CD4-positive, alpha-beta memory T cell (primary cell): ENCODE data around the gene SORD. TPM values are rescaled to one million over a fixed set of nuclear protein-coding genes. Genes with fewer than 3 reads are reported as not detected.
"Not testable (repeated sequence)": the region's sequence is repeated elsewhere in the genome, so short reads cannot be mapped to it uniquely, and the experiment has no call there.

Experiments
- CTCF ChIA-PET: fragments of 350-600 bp; sonication (Branson Sonifier 250); formaldehyde crosslinking; loops from one replicate; lab custom pipeline; 2021; ENCODE audit warnings: inconsistent platforms; ENCODE audit not compliant: partially characterized antibody; lab: Charles Lee
- POLR2A ChIA-PET: fragments of 350-600 bp; sonication (Branson Sonifier 250); formaldehyde crosslinking; loops from one replicate; lab custom pipeline; 2021; ENCODE audit not compliant: partially characterized antibody; lab: Charles Lee
- DNase-seq, 5 donors: peaks; one replicate each; pipeline versions ENCODE4 v3.0.0 to v3.0.0-alpha.2; 2020 to 2022; ENCODE audit warnings: mixed read lengths in 1 of 5
- H3K27ac ChIP-seq: one replicate; pipeline ENCODE4 v1.7.0; 2013; ENCODE audit warnings: low read depth, low read length
- H3K27me3 ChIP-seq: 2 replicates; pipeline ENCODE4 v1.7.0; 2013; ENCODE audit warnings: mild to moderate bottlenecking, low read length, moderate library complexity; ENCODE audit not compliant: insufficient read depth
- H3K36me3 ChIP-seq: 2 replicates; pipeline ENCODE4 v1.7.0; 2013; ENCODE audit warnings: mild to moderate bottlenecking, low read length, moderate library complexity; ENCODE audit not compliant: insufficient read depth
- H3K4me1 ChIP-seq: 2 replicates; pipeline ENCODE4 v1.7.0; 2013; ENCODE audit warnings: mild to moderate bottlenecking, low read length, moderate library complexity; ENCODE audit not compliant: insufficient read depth
- H3K4me3 ChIP-seq, 2 donors: one replicate each; pipeline ENCODE4 v1.7.0; 2013; ENCODE audit warnings: low read length in 2 of 2, mild to moderate bottlenecking in 1 of 2
- H3K9me3 ChIP-seq, 2 donors: one replicate each; pipeline ENCODE4 v1.7.0; 2013; ENCODE audit warnings: low read length in 2 of 2, control low read depth in 1 of 2; ENCODE audit not compliant: control insufficient read depth in 1 of 2
- H3K27ac Mint-ChIP-seq, 7 donors: one replicate each; pipeline ENCODE4 v1.8.0; 2020 to 2021; ENCODE audit warnings: mixed read lengths in 7 of 7, mild to moderate bottlenecking in 6 of 7, inconsistent platforms in 3 of 7, moderate library complexity in 3 of 7
- H3K27me3 Mint-ChIP-seq, 2 donors: one replicate each; pipeline ENCODE4 v1.8.0; 2020 to 2021; ENCODE audit warnings: mixed read lengths in 2 of 2
- H3K36me3 Mint-ChIP-seq, 2 donors: one replicate each; pipeline ENCODE4 v1.8.0; 2020 to 2021; ENCODE audit warnings: mixed read lengths in 2 of 2, inconsistent platforms in 1 of 2, mild to moderate bottlenecking in 1 of 2
- H3K4me1 Mint-ChIP-seq, 4 donors: one replicate each; pipeline ENCODE4 v1.8.0; 2020 to 2021; ENCODE audit warnings: mixed read lengths in 4 of 4, mild to moderate bottlenecking in 1 of 4
- H3K4me3 Mint-ChIP-seq, 8 donors: one replicate each; pipeline ENCODE4 v1.8.0; 2020 to 2021; ENCODE audit warnings: mixed read lengths in 8 of 8, mild to moderate bottlenecking in 7 of 8, moderate library complexity in 6 of 8, inconsistent platforms in 3 of 8
- H3K9me3 Mint-ChIP-seq, 8 donors: one replicate each; pipeline ENCODE4 v1.8.0; 2020 to 2021; ENCODE audit warnings: mixed read lengths in 8 of 8, mild to moderate bottlenecking in 5 of 8, inconsistent platforms in 3 of 8, moderate library complexity in 1 of 8
- intact Hi-C: fragments of 100-400 bp; cut with micrococcal nuclease; formaldehyde crosslinking; loops from one replicate; pipeline ENCODE4 v1.15.1; 2023
- polyA plus RNA-seq, 2 donors: library from polyadenylated mRNA; unstranded; fragments of 300-500 nt; fragmentation: Illumina TruSeq; gene quantifications; one replicate each; pipeline ENCODE4 v1.2.3, GENCODE V29; 2021
- total RNA-seq, 2 experiments: library from RNA; stranded (reverse); gene quantifications; one replicate each; pipeline ENCODE4 v1.2.3, GENCODE V29; 2021

SORD gene
- total and polyA plus RNA-seq, 4 experiments from 2014 or later: 4.2 to 7.0 (median 5.5) TPM

- H3K36me3 ChIP-seq, H3K27me3 Mint-ChIP-seq, intact Hi-C loops, H3K9me3 Mint-ChIP-seq, H3K27me3 ChIP-seq, H3K36me3 Mint-ChIP-seq, H3K27ac ChIP-seq, DNase-seq, POLR2A ChIA-PET, H3K4me3 ChIP-seq, H3K9me3 ChIP-seq: not testable (repeated sequence)
- peak overlapping the region in 1 of 8 donors; percentile 65 for H3K4me3 Mint-ChIP-seq
- H3K27ac Mint-ChIP-seq: peak overlapping the region in 1 of 7 donors; percentile 43
- H3K4me1 ChIP-seq: peaks cover 17% of the 10 kb centered on the region
- H3K4me1 Mint-ChIP-seq: peaks cover 10 to 30% (median 13%) of the 10 kb centered on the region in 4 donors
- CTCF ChIA-PET: interaction anchor here (1.3 kb wide), 1 partner anchor 13 kb away, joined by 3 read pairs; no protein-coding TSS in a partner anchor
Observed at GRCh38 chr15:45025627-45026026, 2.6 kb downstream of the SORD start.

- no peaks in the 10 kb centered on the region for H3K36me3 ChIP-seq
- ChIA-PET POLR2A (no interaction called here), CTCF (interaction anchor here (1.2 kb wide), 1 partner anchor 173 kb away, joined by 4 read pairs; no protein-coding TSS in a partner anchor)
- H3K9me3 ChIP-seq: no peaks in the 10 kb centered on the region
- H3K27ac ChIP-seq: no peak overlapping the region
- H3K9me3 Mint-ChIP-seq: no peaks in the 10 kb centered on the region
- H3K27ac Mint-ChIP-seq: no peak overlapping the region
- no peaks in the 10 kb centered on the region for H3K27me3 ChIP-seq
- no peak overlapping the region for H3K4me3 ChIP-seq
- no peak for DNase-seq
- H3K36me3 Mint-ChIP-seq: peaks cover 0 to 9% of the 10 kb centered on the region in 2 donors
- peaks cover 17% of the 10 kb centered on the region for H3K4me1 ChIP-seq
- H3K27me3 Mint-ChIP-seq: no peaks in the 10 kb centered on the region
- intact Hi-C loops: no loop called here
- H3K4me1 Mint-ChIP-seq: peaks cover 10 to 30% (median 11%) of the 10 kb centered on the region in 4 donors
- no peak overlapping the region for H3K4me3 Mint-ChIP-seq
Observed at GRCh38 chr15:45026651-45027190, 3.7 kb downstream of the SORD start.

- Mint-ChIP-seq H3K4me1 (peaks cover 9 to 28% (median 11%) of the 10 kb centered on the region in 4 donors), H3K27me3 (no peaks in the 10 kb centered on the region), H3K4me3 (no peak overlapping the region), H3K27ac (no peak overlapping the region), H3K9me3 (no peaks in the 10 kb centered on the region), H3K36me3 (peaks cover 0 to 9% of the 10 kb centered on the region in 2 donors)
- Histone ChIP-seq H3K4me3 (no peak overlapping the region), H3K4me1 (peaks cover 14% of the 10 kb centered on the region), H3K27me3 (no peaks in the 10 kb centered on the region), H3K27ac (no peak overlapping the region), H3K36me3 (no peaks in the 10 kb centered on the region), H3K9me3 (no peaks in the 10 kb centered on the region)
- intact Hi-C loops: no loop called here
- POLR2A ChIA-PET: no interaction called here
- no peak for DNase-seq
- CTCF ChIA-PET: interaction anchor here (1.2 to 2.9 kb wide), 2 partner anchors 10 to 174 kb away, joined by 4 to 14 read pairs; no protein-coding TSS in a partner anchor
Observed at GRCh38 chr15:45027220-45027619, 4.2 kb downstream of the SORD start.

DNA sequence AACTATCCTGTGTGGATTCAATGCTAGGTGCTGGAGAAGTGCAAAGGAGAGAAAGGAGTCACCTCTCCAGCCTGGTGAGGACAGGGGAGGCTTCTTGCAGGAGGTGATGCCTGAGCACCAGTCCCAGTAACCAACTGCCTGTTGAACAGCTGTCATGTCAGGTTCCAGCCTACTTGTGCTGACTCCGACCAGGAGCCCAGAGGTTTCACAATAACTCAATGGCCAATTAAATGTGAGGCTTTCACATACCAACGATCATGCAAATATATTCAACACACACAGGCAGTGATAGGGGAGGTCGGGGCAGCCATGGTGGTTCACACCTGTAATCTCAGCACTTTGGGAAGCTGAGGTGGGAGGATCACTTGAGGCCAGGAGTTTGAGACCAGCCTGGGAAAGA lies 7.7 kb downstream of the SORD start:
- H3K4me3 ChIP-seq: no peak overlapping the region
- H3K27ac Mint-ChIP-seq: peak overlapping the region in 1 of 7 donors; percentile 41
- no peaks in the 10 kb centered on the region for H3K9me3 ChIP-seq
- H3K4me1 ChIP-seq: no peaks in the 10 kb centered on the region
- intact Hi-C loops: no loop called here
- H3K27me3 ChIP-seq: no peaks in the 10 kb centered on the region
- no peak overlapping the region for H3K4me3 Mint-ChIP-seq
- H3K4me1 Mint-ChIP-seq: peaks cover 0 to 8% (median under 1%) of the 10 kb centered on the region in 4 donors
- H3K9me3 Mint-ChIP-seq: no peaks in the 10 kb centered on the region
- ChIA-PET CTCF (interaction anchor here (2.1 kb wide), 1 partner anchor 177 kb away, joined by 13 read pairs; no protein-coding TSS in a partner anchor), POLR2A (no interaction called here)
- H3K36me3 Mint-ChIP-seq: peaks cover 0 to 12% of the 10 kb centered on the region in 2 donors
- no peak overlapping the region for H3K27ac ChIP-seq
- DNase-seq: no peak
- no peaks in the 10 kb centered on the region for H3K36me3 ChIP-seq
- H3K27me3 Mint-ChIP-seq: no peaks in the 10 kb centered on the region

DNA sequence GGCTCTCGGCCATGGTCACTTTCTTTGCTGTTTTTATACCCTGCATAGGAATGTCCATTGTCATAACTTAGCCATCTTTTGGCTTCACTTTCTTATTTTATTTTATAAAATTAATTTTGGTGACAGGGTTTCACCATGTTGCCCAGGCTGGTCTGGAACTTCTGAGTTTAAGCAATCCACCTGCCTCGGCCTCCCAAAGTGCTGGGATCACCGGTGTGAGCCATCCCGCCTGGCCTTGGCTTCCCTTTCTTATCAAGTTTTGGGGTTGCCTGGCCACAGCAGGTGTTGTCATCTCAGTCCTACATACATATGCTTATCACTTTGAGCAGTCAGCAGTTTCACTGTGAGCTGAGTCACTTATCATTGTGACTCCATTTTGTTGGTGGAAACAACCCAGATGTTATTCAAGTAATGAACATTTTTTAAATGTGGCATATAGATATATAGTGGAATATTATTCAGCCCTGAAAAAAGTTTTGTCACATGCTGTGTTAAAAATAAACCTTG lies 8.6 kb downstream of the SORD start:
- H3K27me3 ChIP-seq, H3K27ac Mint-ChIP-seq, H3K9me3 ChIP-seq, H3K27me3 Mint-ChIP-seq, H3K27ac ChIP-seq, H3K4me1 ChIP-seq, intact Hi-C loops, H3K36me3 ChIP-seq, H3K9me3 Mint-ChIP-seq, DNase-seq, POLR2A ChIA-PET, H3K4me1 Mint-ChIP-seq, H3K4me3 ChIP-seq, H3K4me3 Mint-ChIP-seq: not testable (repeated sequence)
- H3K36me3 Mint-ChIP-seq: peaks cover 0 to 13% of the 10 kb centered on the region in 2 donors
- CTCF ChIA-PET: interaction anchor here (2.1 kb wide), 1 partner anchor 178 kb away, joined by 13 read pairs; no protein-coding TSS in a partner anchor

DNA sequence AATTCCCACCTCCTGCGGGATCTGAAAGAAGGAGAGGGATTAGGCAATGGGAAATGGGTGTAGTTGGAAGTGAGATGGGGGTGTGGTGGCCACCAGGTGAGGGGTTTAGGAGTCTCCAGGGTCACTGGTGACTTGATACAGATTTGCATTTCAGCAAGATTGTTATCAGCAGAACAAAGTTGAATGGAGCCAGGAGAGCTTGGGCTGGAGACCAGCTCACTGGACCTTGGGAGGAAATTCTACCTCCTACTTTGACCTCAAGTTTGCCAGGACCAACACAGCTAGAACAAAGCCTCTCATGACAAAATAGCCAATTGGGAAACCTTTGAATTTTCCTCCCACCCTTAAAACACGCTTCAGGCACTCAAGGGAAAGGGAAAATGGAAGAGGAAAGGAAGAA lies 9.5 kb downstream of the SORD start:
- H3K27me3 Mint-ChIP-seq, H3K27ac Mint-ChIP-seq, H3K4me3 Mint-ChIP-seq, H3K27ac ChIP-seq, H3K36me3 ChIP-seq, H3K4me1 ChIP-seq, H3K9me3 ChIP-seq, POLR2A ChIA-PET, CTCF ChIA-PET, H3K27me3 ChIP-seq, intact Hi-C loops, H3K9me3 Mint-ChIP-seq, H3K4me3 ChIP-seq, DNase-seq: not testable (repeated sequence)
- H3K4me1 Mint-ChIP-seq: peaks cover 5 to 19% (median 8%) of the 10 kb centered on the region in 4 donors
- H3K36me3 Mint-ChIP-seq: peaks cover 0 to 13% of the 10 kb centered on the region in 2 donors

- intact Hi-C loops, H3K27ac Mint-ChIP-seq, H3K4me1 ChIP-seq, H3K9me3 Mint-ChIP-seq, H3K4me3 Mint-ChIP-seq, DNase-seq, POLR2A ChIA-PET, H3K27ac ChIP-seq, H3K27me3 Mint-ChIP-seq, H3K27me3 ChIP-seq, CTCF ChIA-PET, H3K4me3 ChIP-seq, H3K9me3 ChIP-seq, H3K36me3 ChIP-seq: not testable (repeated sequence)
- Mint-ChIP-seq H3K36me3 (peaks cover 0 to 13% of the 10 kb centered on the region in 2 donors), H3K4me1 (peaks cover 5 to 19% (median 11%) of the 10 kb centered on the region in 4 donors)
Observed at GRCh38 chr15:45034087-45034486, 11.1 kb downstream of the SORD start.
